Ishikawa (cell line): ENCODE measurements around the gene CNIH4.

Experiments
- CEBPB ChIP-seq: IDR thresholded peaks from 2 replicates; pipeline ENCODE4 v1.6.1; 2012
- CREB1 ChIP-seq: IDR thresholded peaks from 2 replicates; pipeline ENCODE4 v1.6.1; 2012; ENCODE audit warnings: low read depth
- EGR1 ChIP-seq: IDR thresholded peaks from 2 replicates; pipeline ENCODE4 v1.6.1; 2012
- EP300 ChIP-seq: IDR thresholded peaks from 2 replicates; pipeline ENCODE4 v1.6.1; 2012; ENCODE audit warnings: borderline replicate concordance
- FOXM1 ChIP-seq: IDR thresholded peaks from 2 replicates; pipeline ENCODE4 v1.6.1; 2012; ENCODE audit warnings: low read depth, borderline replicate concordance
- NFIC ChIP-seq: IDR thresholded peaks from 2 replicates; pipeline ENCODE4 v1.6.1; 2012
- RAD21 ChIP-seq: IDR thresholded peaks from 2 replicates; pipeline ENCODE4 v1.6.1; 2012; ENCODE audit warnings: low read depth
- TAF1 ChIP-seq: IDR thresholded peaks from 2 replicates; pipeline ENCODE4 v1.6.1; 2012; ENCODE audit warnings: low read depth, mild to moderate bottlenecking
- TCF12 ChIP-seq: IDR thresholded peaks from 2 replicates; pipeline ENCODE4 v1.6.1; 2012; ENCODE audit warnings: low read depth
- TEAD4 ChIP-seq: IDR thresholded peaks from 2 replicates; pipeline ENCODE4 v1.6.1; 2012
- YY1 ChIP-seq: IDR thresholded peaks from 2 replicates; pipeline ENCODE4 v1.6.1; 2012; ENCODE audit warnings: low read depth
- ZBTB7A ChIP-seq: IDR thresholded peaks from 2 replicates; pipeline ENCODE4 v1.6.1; 2012; ENCODE audit warnings: low read depth
- TF ChIP-seq, protein P1 (sequence below): IDR thresholded peaks from 2 replicates; pipeline ENCODE4 v1.6.1; 2012
- TF ChIP-seq, protein P2 (sequence below): IDR thresholded peaks from 2 replicates; pipeline ENCODE4 v1.6.1; 2012; ENCODE audit warnings: low read depth, mild to moderate bottlenecking

CNIH4 gene

DNA sequence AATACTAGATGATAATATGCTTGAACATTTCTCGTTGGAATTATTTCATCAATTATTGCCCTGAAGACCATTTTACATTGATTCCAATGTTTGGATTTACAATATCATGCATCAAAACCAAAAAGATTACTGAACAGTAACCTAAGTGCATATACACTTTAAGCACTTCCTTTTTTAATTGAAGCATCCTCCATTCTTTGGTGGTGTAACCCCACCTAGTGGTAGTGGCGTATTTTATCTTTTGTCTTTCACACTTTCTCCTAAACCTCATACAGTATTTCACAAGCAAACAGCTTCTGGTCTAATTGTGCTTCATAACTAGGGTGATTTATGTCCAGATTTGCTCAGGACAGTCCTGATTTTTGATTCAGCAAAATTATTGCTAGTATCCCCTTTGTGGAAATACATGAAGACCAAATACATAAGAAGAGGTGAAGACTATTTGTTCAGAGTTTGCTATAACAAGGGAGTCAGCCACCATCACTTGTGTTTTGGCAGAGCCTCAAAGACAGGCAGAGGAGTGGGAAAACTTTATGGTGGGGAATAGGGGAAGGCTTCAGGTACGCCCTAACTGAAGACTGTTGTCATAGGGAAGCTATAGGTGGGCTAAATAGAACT is 23.3 kb upstream of the CNIH4 start:
- TF ChIP-seq CEBPB = no peak
- TF ChIP-seq RAD21 = peak; percentile 79

DNA sequence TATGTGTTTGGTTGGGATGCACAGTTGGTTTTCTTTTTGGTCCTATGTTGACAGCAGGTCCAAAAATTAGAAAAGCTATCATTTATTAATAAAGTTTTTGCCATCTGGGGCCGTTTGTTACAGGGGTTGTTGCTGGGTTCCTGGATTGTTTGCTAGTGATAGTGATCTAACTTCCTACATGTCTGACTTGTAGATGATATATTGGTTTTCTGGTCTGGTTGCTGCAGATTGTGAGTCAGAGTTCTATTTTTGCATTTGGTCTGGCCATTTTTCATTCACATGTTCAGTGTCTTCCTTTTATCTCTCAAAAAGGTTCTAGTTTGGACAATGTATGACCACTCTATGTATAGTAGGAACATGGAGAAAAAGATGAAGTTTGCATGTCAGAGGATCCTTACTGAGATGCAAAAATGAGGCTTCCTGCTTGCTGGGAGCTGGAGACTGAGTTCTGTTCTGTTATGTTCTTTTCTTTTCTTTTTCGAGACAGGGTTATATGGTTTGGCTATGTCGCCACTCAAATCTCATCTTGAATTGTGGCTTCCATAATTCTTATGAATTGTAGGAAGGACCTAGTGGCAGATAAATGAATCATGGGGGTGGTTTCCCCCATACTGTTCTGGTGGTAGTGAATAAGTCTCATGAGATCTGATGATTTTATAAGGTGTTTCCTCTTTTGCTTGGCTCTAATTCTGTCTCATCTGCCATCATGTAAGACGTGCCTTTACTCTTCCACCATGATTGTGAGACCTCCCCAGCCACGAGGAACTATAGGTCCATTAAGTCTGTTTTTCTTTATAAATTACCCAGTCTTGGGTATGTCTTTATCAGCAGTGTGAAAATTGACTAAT is 22.5 kb upstream of the CNIH4 start:
- TF ChIP-seq EP300 = no peak

DNA sequence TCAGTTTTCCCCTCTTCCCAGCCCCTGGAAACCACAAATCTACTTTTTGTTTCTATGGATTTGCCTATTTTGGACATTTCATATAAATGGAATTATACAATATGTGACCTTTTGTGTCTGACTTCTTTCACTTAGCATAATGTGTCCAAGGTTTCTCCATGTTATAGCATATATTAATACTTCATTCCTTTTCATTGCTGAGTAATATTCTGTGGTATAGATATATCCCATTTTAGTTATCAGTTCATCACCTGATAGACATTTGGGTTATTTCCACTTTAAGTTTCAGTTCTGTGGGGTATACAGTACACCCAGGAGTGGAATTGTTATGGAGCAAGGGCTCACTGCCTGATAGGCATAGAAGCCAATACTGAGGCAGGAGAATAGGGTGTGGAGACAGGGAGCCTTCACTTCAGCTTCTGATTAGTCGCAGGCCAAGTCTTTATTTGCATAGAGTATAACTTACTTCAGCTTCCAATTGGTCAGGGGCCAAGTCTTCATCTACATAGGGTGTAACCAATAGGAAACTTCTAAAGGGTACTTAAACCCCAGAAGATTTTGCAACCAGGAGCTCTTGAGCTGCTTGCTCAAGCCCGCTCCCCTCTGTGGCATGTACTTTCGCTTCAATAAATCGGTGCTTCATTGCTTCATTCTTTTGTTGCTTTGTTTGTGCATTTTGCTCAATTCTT is 18.4 kb upstream of the CNIH4 start:
- TF ChIP-seq CEBPB (peak; percentile 32; the same call in 1 of the 2 replicates), EGR1 (no peak)

DNA sequence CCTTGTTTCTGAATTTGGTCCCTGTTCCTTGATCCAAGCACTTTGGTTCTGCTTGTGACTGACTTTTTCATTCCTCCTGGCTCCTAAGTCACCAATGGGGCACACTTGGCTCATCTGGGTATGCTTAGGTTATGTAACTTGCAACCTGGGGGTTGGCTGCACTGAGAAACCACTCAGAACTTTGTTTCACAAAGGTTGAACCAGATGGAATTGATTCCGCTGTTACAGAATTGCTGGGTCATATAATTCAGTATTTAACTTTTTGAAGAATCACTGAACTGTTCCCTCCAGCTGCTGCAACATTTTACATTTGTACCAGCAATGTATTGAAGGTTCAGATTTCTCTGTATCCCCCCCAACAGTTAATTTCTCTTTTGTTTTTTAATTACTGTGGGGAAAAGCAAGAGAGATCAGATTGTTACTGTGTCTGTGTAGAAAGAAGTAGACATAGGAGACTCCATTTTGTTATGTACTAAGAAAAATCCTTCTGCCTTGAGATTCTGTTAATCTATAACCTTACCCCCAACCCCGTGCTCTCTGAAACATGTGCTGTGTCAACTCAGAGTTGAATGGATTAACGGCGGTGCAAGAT is 17.1 kb upstream of the CNIH4 start:
- TF ChIP-seq ZBTB7A = no peak
- TF ChIP-seq EGR1 = no peak
- TF ChIP-seq CREB1 = no peak
- TF ChIP-seq CEBPB = no peak
- TF ChIP-seq FOXM1 = no peak
- no peak for TF ChIP-seq TEAD4
- TF ChIP-seq RAD21 = no peak
- no peak for TF ChIP-seq EP300
- TF ChIP-seq, protein P1, sequence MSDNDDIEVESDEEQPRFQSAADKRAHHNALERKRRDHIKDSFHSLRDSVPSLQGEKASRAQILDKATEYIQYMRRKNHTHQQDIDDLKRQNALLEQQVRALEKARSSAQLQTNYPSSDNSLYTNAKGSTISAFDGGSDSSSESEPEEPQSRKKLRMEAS = no peak
- no peak for TF ChIP-seq TCF12
- TF ChIP-seq, protein P2, sequence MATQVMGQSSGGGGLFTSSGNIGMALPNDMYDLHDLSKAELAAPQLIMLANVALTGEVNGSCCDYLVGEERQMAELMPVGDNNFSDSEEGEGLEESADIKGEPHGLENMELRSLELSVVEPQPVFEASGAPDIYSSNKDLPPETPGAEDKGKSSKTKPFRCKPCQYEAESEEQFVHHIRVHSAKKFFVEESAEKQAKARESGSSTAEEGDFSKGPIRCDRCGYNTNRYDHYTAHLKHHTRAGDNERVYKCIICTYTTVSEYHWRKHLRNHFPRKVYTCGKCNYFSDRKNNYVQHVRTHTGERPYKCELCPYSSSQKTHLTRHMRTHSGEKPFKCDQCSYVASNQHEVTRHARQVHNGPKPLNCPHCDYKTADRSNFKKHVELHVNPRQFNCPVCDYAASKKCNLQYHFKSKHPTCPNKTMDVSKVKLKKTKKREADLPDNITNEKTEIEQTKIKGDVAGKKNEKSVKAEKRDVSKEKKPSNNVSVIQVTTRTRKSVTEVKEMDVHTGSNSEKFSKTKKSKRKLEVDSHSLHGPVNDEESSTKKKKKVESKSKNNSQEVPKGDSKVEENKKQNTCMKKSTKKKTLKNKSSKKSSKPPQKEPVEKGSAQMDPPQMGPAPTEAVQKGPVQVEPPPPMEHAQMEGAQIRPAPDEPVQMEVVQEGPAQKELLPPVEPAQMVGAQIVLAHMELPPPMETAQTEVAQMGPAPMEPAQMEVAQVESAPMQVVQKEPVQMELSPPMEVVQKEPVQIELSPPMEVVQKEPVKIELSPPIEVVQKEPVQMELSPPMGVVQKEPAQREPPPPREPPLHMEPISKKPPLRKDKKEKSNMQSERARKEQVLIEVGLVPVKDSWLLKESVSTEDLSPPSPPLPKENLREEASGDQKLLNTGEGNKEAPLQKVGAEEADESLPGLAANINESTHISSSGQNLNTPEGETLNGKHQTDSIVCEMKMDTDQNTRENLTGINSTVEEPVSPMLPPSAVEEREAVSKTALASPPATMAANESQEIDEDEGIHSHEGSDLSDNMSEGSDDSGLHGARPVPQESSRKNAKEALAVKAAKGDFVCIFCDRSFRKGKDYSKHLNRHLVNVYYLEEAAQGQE = no peak
- TF ChIP-seq NFIC = no peak
- no peak for TF ChIP-seq TAF1
- TF ChIP-seq YY1 = no peak

DNA sequence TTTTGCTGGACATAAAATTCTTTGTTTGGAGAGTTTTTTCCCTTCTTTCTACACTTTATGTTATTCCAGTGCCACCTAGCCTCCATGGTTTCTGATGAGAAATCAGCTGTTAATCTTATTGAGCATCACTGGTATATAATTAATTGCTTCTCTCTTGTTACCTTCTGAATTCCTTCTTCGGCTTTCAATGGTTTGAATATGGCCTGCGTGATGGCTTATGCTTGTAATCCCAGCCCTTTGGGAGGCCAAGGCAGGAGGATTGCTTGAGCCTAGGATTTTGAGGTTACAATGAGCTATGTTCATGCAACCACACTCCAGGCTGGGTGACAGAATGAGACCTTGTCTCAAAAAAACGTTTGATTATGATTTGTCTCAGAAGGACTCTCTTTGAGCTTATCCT is 13.0 kb upstream of the CNIH4 start:
- no peak for TF ChIP-seq NFIC
- no peak for TF ChIP-seq CEBPB
- no peak for TF ChIP-seq EGR1
- no peak for TF ChIP-seq CREB1
- no peak for TF ChIP-seq TEAD4
- no peak for TF ChIP-seq TCF12
- TF ChIP-seq EP300 = no peak
- TF ChIP-seq TAF1 = no peak
- TF ChIP-seq, protein P2 = no peak
- no peak for TF ChIP-seq YY1
- no peak for TF ChIP-seq ZBTB7A
- TF ChIP-seq, protein P1 = no peak

DNA sequence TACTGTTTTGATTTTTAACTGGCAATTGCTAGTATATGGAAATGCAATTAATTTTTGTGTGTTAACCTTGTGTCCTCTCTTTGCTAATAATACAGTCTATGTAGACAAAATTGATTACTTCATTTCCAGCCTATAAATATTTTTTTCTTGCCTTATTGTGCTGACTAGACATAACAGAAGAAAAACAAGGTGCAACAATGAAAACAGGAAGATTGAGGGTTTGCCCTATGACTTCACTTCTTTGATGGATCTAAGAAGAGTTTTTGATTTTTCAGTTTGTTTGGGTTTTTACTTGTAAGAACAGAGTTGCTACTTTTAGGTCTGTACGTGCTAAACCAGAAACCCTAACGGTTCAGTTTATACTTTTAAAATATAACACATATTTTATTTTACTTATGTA is 8.5 kb upstream of the CNIH4 start:
- TF ChIP-seq NFIC = no peak
- TF ChIP-seq, protein P2 = no peak
